PC-9 (cell line): ENCODE measurements around the gene IL31RA.

Experiments
- CTCF ChIP-seq: fragments of 200-600 bp; sonication (generic); conservative IDR thresholded peaks from 2 replicates; pipeline ENCODE4 v1.6.1; 2017; ENCODE audit warnings: mixed run types, antibody characterized with exemption, mild to moderate bottlenecking, moderate library complexity
- EZH2 ChIP-seq: fragments of 200-600 bp; sonication (generic); IDR thresholded peaks from 2 replicates; pipeline ENCODE4 v1.8.0; 2017; ENCODE audit warnings: antibody characterized with exemption, low read depth

GRCh38 chr5:55896238-55896637, 45.1 kb downstream of the IL31RA start:
- TF ChIP-seq CTCF (no peak), EZH2 (no peak)
